H1 (cell line): ENCODE results near the gene TNRC6C. TPM values are rescaled to one million over a fixed set of nuclear protein-coding genes. Genes with fewer than 3 reads are reported as not detected.

ENCODE experiments used
- CTCF ChIA-PET: fragments of 300-600 bp; sonication (Branson Sonifier 250); formaldehyde crosslinking; loops from one replicate; lab custom pipeline; 2021; ENCODE audit not compliant: partially characterized antibody; lab: Charles Lee
- POLR2A ChIA-PET: fragments of 300-600 bp; sonication (Branson Sonifier 250); formaldehyde crosslinking; loops from one replicate; lab custom pipeline; 2021; ENCODE audit warnings: inconsistent platforms; ENCODE audit not compliant: partially characterized antibody; lab: Charles Lee
- DNase-seq, 2 experiments: peaks; one replicate each; pipeline versions ENCODE4 v3.0.0 to v3.0.0-alpha.2; 2010 to 2022; ENCODE audit warnings: low spot score in 2 of 2, low read depth in 1 of 2, mixed read lengths in 1 of 2
- FAIRE-seq: peaks from 2 replicates; lab custom pipeline; 2011; peaks lifted over from hg19 to GRCh38; lab: Jason Lieb, UNC
- H2AFZ ChIP-seq: 2 replicates; pipeline ENCODE4 v1.8.1; 2012; ENCODE audit warnings: low read length, inconsistent platforms
- H2AK5ac ChIP-seq: 2 replicates; pipeline ENCODE4 v1.6.1; 2013; ENCODE audit warnings: low read depth, low read length
- H2BK120ac ChIP-seq: replicated peaks from 2 replicates; pipeline ENCODE3; 2013; ENCODE audit warnings: low read depth, low read length, inconsistent platforms
- H2BK12ac ChIP-seq: 2 replicates; pipeline ENCODE4 v1.6.1; 2013; ENCODE audit warnings: low read depth, low read length
- H2BK15ac ChIP-seq: 2 replicates; pipeline ENCODE4 v1.6.1; 2013; ENCODE audit warnings: low read length
- H2BK20ac ChIP-seq: 2 replicates; pipeline ENCODE4 v1.6.1; 2013; ENCODE audit warnings: low read length
- H2BK5ac ChIP-seq: 2 replicates; pipeline ENCODE4 v1.6.1; 2013; ENCODE audit warnings: low read depth, low read length
- H3K14ac ChIP-seq: 2 replicates; pipeline ENCODE4 v1.6.1; 2013; ENCODE audit warnings: inconsistent platforms; ENCODE audit not compliant: insufficient read length
- H3K18ac ChIP-seq: 2 replicates; pipeline ENCODE4 v1.6.1; 2013; ENCODE audit warnings: low read length; ENCODE audit errors: extremely low read depth
- H3K23ac ChIP-seq: 2 replicates; pipeline ENCODE4 v1.6.1; 2013; ENCODE audit warnings: inconsistent platforms; ENCODE audit not compliant: insufficient read length
- H3K23me2 ChIP-seq: 2 replicates; pipeline ENCODE4 v1.6.1; 2013; ENCODE audit warnings: low read depth, low read length
- H3K27ac ChIP-seq: 2 replicates; pipeline ENCODE4 v1.6.1; 2011; ENCODE audit warnings: low read depth, low read length, inconsistent platforms
- H3K27me3 ChIP-seq, 4 experiments: replicated peaks in 1 of 4; 1 replicate in 1 of 4; 2 replicates in 3 of 4; pipeline versions ENCODE4 v1.6.1 to v1.8.1; 2011 to 2013; ENCODE audit warnings: low read length in 3 of 4, mild to moderate bottlenecking in 3 of 4, inconsistent platforms in 2 of 4, mixed read lengths in 2 of 4, moderate library complexity in 1 of 4; ENCODE audit not compliant: control insufficient read depth in 3 of 4, insufficient read depth in 3 of 4; ENCODE audit errors: extremely low read depth in 1 of 4
- H3K36me3 ChIP-seq, 4 experiments: 2 replicates each; pipeline versions ENCODE4 v1.6.1 to v1.8.1; 2011 to 2013; ENCODE audit warnings: mild to moderate bottlenecking in 4 of 4, low read length in 3 of 4, moderate library complexity in 2 of 4, control low read depth in 1 of 4, inconsistent platforms in 1 of 4; ENCODE audit not compliant: insufficient read depth in 4 of 4, control insufficient read depth in 2 of 4
- H3K4ac ChIP-seq: replicated peaks from 2 replicates; pipeline ENCODE3; 2013; ENCODE audit warnings: low read length, low read depth, mixed read lengths, inconsistent platforms; ENCODE audit not compliant: insufficient read length
- H3K4me1 ChIP-seq, 4 experiments: replicated peaks in 1 of 4; 1 replicate in 1 of 4; 2 replicates in 3 of 4; pipeline versions ENCODE4 v1.6.1 to v1.8.1; 2011 to 2013; ENCODE audit warnings: low read length in 3 of 4, inconsistent platforms in 2 of 4, mixed read lengths in 1 of 4; ENCODE audit not compliant: insufficient read depth in 4 of 4, control insufficient read depth in 3 of 4
- H3K4me2 ChIP-seq, 2 experiments: 2 replicates each; pipeline versions ENCODE4 v1.6.1 to v1.8.1; 2011 to 2013; ENCODE audit warnings: low read depth in 2 of 2, low read length in 2 of 2, control low read depth in 1 of 2, inconsistent platforms in 1 of 2, mild to moderate bottlenecking in 1 of 2; ENCODE audit not compliant: insufficient read depth in 1 of 2
- H3K4me3 ChIP-seq, 4 experiments: fragments of 200-600, 300-600 bp in 1 of 4; sonication (generic), shearing (Covaris generic), sonication (Bioruptor Twin) in 1 of 4; 2 replicates each; pipeline versions ENCODE4 v1.5.1 to v1.8.1; 2011 to 2016; ENCODE audit warnings: low read length in 4 of 4, low read depth in 3 of 4, control low read depth in 2 of 4, inconsistent platforms in 2 of 4, mild to moderate bottlenecking in 2 of 4, mixed read lengths in 1 of 4, moderate library complexity in 1 of 4; ENCODE audit not compliant: insufficient read depth in 2 of 4; ENCODE audit errors: extremely low read depth in 1 of 4
- H3K56ac ChIP-seq: replicated peaks from 2 replicates; pipeline ENCODE3; 2013; ENCODE audit warnings: low read depth, mild to moderate bottlenecking, mixed read lengths, low read length, inconsistent platforms; ENCODE audit not compliant: insufficient read length
- H3K79me1 ChIP-seq: 2 replicates; pipeline ENCODE4 v1.6.1; 2013; ENCODE audit warnings: low read depth, low read length, control low read depth
- H3K79me2 ChIP-seq, 2 experiments: 2 replicates each; pipeline versions ENCODE4 v1.6.1 to v1.8.1; 2012 to 2013; ENCODE audit warnings: low read length in 2 of 2, mild to moderate bottlenecking in 2 of 2, inconsistent platforms in 1 of 2; ENCODE audit not compliant: insufficient read depth in 2 of 2, control insufficient read depth in 1 of 2
- H3K9ac ChIP-seq, 4 experiments: replicated peaks in 1 of 4; 1 replicate in 1 of 4; 2 replicates in 3 of 4; pipeline versions ENCODE4 v1.6.1 to v1.8.1; 2011 to 2013; ENCODE audit warnings: low read depth in 3 of 4, low read length in 3 of 4, control low read depth in 2 of 4, mild to moderate bottlenecking in 2 of 4, moderate library complexity in 2 of 4, inconsistent platforms in 1 of 4; ENCODE audit errors: extremely low read depth in 1 of 4
- H3K9me3 ChIP-seq, 2 experiments: 2 replicates each; pipeline versions ENCODE4 v1.6.1 to v1.8.1; 2012 to 2013; ENCODE audit warnings: mild to moderate bottlenecking in 2 of 2, moderate library complexity in 2 of 2, control low read depth in 1 of 2, inconsistent platforms in 1 of 2, low read depth in 1 of 2, low read length in 1 of 2, mixed read lengths in 1 of 2; ENCODE audit not compliant: insufficient read depth in 2 of 2
- H4K20me1 ChIP-seq, 2 experiments: replicated peaks in 1 of 2; 2 replicates each; pipeline versions ENCODE3 to v1.8.1; 2011 to 2013; ENCODE audit warnings: inconsistent platforms in 2 of 2, low read length in 2 of 2, mild to moderate bottlenecking in 1 of 2; ENCODE audit not compliant: insufficient read depth in 2 of 2, control insufficient read depth in 1 of 2
- H4K5ac ChIP-seq: 2 replicates; pipeline ENCODE4 v1.6.1; 2013; ENCODE audit warnings: low read length, low read depth, mixed read lengths, inconsistent platforms; ENCODE audit not compliant: insufficient read length
- H4K8ac ChIP-seq: 2 replicates; pipeline ENCODE4 v1.8.0; 2013; ENCODE audit warnings: mild to moderate bottlenecking, moderate library complexity, low read length, inconsistent platforms; ENCODE audit not compliant: insufficient read depth; ENCODE audit errors: extremely low read depth
- H4K91ac ChIP-seq: replicated peaks from 2 replicates; pipeline ENCODE3; 2013; ENCODE audit warnings: low read length, mixed read lengths, inconsistent platforms; ENCODE audit not compliant: insufficient read length
- CBX8 ChIP-seq: fragments of 300-800, 300-1000 bp; sonication (generic); IDR thresholded peaks from 2 replicates; pipeline ENCODE4 v1.7.1; 2016; ENCODE audit warnings: low read depth, low read length, borderline replicate concordance
- CTBP2 ChIP-seq: IDR thresholded peaks from 2 replicates; pipeline ENCODE4 v1.7.0; 2011; ENCODE audit warnings: borderline replicate concordance, mild to moderate bottlenecking, moderate library complexity, mixed read lengths, low read length; ENCODE audit not compliant: insufficient read depth, insufficient read length
- FOSL1 ChIP-seq: IDR thresholded peaks from 2 replicates; pipeline ENCODE4 v1.6.1; 2011; ENCODE audit warnings: mild to moderate bottlenecking, low read depth, low read length, moderate library complexity; ENCODE audit not compliant: insufficient read depth
- KDM1A ChIP-seq: fragments of 200-600, 300-600 bp; sonication (generic); IDR thresholded peaks from 2 replicates; pipeline ENCODE4 v1.7.1; 2016; ENCODE audit warnings: mild to moderate bottlenecking, low read length, borderline replicate concordance
- KDM5A ChIP-seq: fragments of 200-600 bp; IDR thresholded peaks from 2 replicates; pipeline ENCODE4 v1.7.1; 2012; ENCODE audit warnings: mild to moderate bottlenecking, low read length, inconsistent platforms, mixed read lengths
- NANOG ChIP-seq: IDR thresholded peaks from 2 replicates; pipeline ENCODE4 v1.6.1; 2011; ENCODE audit warnings: low read length, low read depth, mild to moderate bottlenecking, inconsistent platforms; ENCODE audit not compliant: insufficient read depth, poor library complexity, severe bottlenecking
- WGBS, 2 experiments: shearing (Covaris generic) in 1 of 2; methylation state at CpG; one replicate each; pipeline versions ENCODE4 v1.1.6 to v1.1.7; 2013 to 2015; ENCODE audit warnings: low lambda C conversion rate in 2 of 2, mixed read lengths in 2 of 2, inconsistent platforms in 1 of 2, low coverage in 1 of 2, missing lambda C conversion rate in 1 of 2; ENCODE audit not compliant: insufficient replicate concordance in 2 of 2, insufficient coverage in 1 of 2, insufficient read length in 1 of 2; ENCODE audit errors: extremely low coverage in 1 of 2, missing lambda C conversion rate in 1 of 2; 5-methylcytosine and 5-hydroxymethylcytosine counted together
- polyA plus RNA-seq, 7 experiments: library from polyadenylated mRNA; depleted of rRNA in 3 of 7; stranded (reverse) in 5 of 7; unstranded in 2 of 7; fragments of >200 nt in 5 of 7; fragments of 200-250 nt in 2 of 7; gene quantifications; 1 replicate in 5 of 7; 2 replicates in 1 of 7; 4 replicates in 1 of 7; pipeline versions ENCODE4 v1.2.1 to v1.2.3, GENCODE V29; 2011 to 2013; ENCODE audit warnings: missing spikeins in 2 of 7, mixed read lengths in 2 of 7
- total RNA-seq: library from RNA; stranded (reverse); fragmentation: NEBNext Ultra II Directional; extraction: Animal tissue kit (Norgen Biotek cat#: 25700); gene quantifications from 2 replicates; pipeline ENCODE4 v1.2.1, GENCODE V29; 2021

Gene TNRC6C
- total and polyA plus RNA-seq, 2 of the 8 experiments (the other 6 are each of a cell fraction or from before 2014, with no cell fraction given) = 2.8 to 28.9 TPM

- Histone ChIP-seq H3K27ac (no peak overlapping the region), H3K4me2 (peak overlapping the region; percentile 56 to 90; a peak in 2 of 4 replicates), H2BK15ac (peak overlapping the region; percentile 88; the same call in 1 of the 2 replicates), H4K91ac (peak overlapping the region; percentile 17), H3K4ac (no peak overlapping the region), H2BK12ac (peak overlapping the region; percentile 82; the same call in 1 of the 2 replicates), H2BK120ac (peak overlapping the region; percentile 39), H2AFZ (no peak overlapping the region), H2BK5ac (peak overlapping the region; percentile 54; the same call in 1 of the 2 replicates), H4K8ac (no peak overlapping the region), H3K36me3 (peaks cover 0 to 8% (median 2%) of the 10 kb centered on the region in 4 experiments; a peak in 2 of 8 replicates), H2BK20ac (peak overlapping the region; percentile 80; the same call in 1 of the 2 replicates), H3K79me1 (no peaks in the 10 kb centered on the region), H2AK5ac (no peak overlapping the region; the same call in 1 of the 2 replicates), H3K14ac (no peak overlapping the region), H3K4me3 (peak overlapping the region in 1 of 4 experiments; percentile 94; a peak in 2 of 8 replicates), H3K23ac (no peak overlapping the region), H3K18ac (0 out of 2 replicates have a peak overlapping the region, but pooled peaks have one; percentile 20), H3K9me3 (no peaks in the 10 kb centered on the region), H3K56ac (no peak overlapping the region), H3K27me3 (peaks cover 0 to 26% (median 17%) of the 10 kb centered on the region in 4 experiments; a peak in 5 of 7 replicates), H3K9ac (no peak overlapping the region; a peak in 1 of 7 replicates), H3K4me1 (peaks cover 0 to 31% (median 19%) of the 10 kb centered on the region in 4 experiments; a peak in 6 of 7 replicates), H4K20me1 (peaks cover 2 to 6% of the 10 kb centered on the region in 2 experiments), H3K79me2 (no peaks in the 10 kb centered on the region), H3K23me2 (peaks cover 7% of the 10 kb centered on the region), H4K5ac (no peak overlapping the region)
- no peak for DNase-seq
- ChIA-PET POLR2A (interaction anchor here (1.0 to 2.6 kb wide), 8 partner anchors 9 to 171 kb away, joined by 3 to 16 read pairs (median 4); partner anchors contain the start of genes AFMID, TK1 and TNRC6C), CTCF (interaction anchor here (0.6 to 2.6 kb wide), 7 partner anchors 9 to 127 kb away, joined by 3 to 9 read pairs (median 5); no protein-coding TSS in a partner anchor)
- 89% methylated on average over 4 of the region's 4 CpGs; no CpG with 5 or more reads in 1 of the 2 experiments for WGBS, 2 experiments
- TF ChIP-seq KDM5A = no peak
- no peak for TF ChIP-seq CBX8
- TF ChIP-seq FOSL1 = no peak
- TF ChIP-seq KDM1A = peak; percentile 87; the same call in 1 of the 2 replicates
- no peak for TF ChIP-seq CTBP2
- no peak for TF ChIP-seq NANOG
- no peak for FAIRE-seq
Observed at GRCh38 chr17:78129351-78130089, 171.0 kb downstream of the TNRC6C start.
